K562 (cell line): Measurements from ENCODE around the gene BDKRB2. TPM values are rescaled to one million over a fixed set of nuclear protein-coding genes. Genes with fewer than 3 reads are reported as not detected.

Experiments used
- ATAC-seq: fragments of 200-7000 bp; cut with Tn5 transposase; 3 replicates; pipeline ENCODE4 v1.9.1; 2020; ENCODE audit warnings: moderate library complexity
- BruUV-seq: library from RNA; stranded (reverse); fragments of 400-500 nt; replicated peaks from 2 replicates; lab custom pipeline; 2021; lab: Mats Ljungman, UMichigan
- CTCF ChIA-PET: fragments of 300-600 bp; formaldehyde crosslinking; extraction: SDS; loops from one replicate; lab custom pipeline; 2021; ENCODE audit warnings: low intra/inter-chr PET ratio; lab: Yijun Ruan, JAX
- POLR2A ChIA-PET: fragments of 300-600, 350-650 bp; sonication (Branson Sonifier 250); formaldehyde crosslinking; extraction: SDS; loops from one replicate; lab custom pipeline; 2021; ENCODE audit warnings: antibody characterized with exemption, inconsistent platforms; lab: Yijun Ruan, JAX
- DNase-seq, 4 experiments: peaks; one replicate each; pipeline versions ENCODE4 v3.0.0 to v3.0.0-alpha.2; 2011 to 2018; ENCODE audit warnings: low spot score in 3 of 4, mixed read lengths in 3 of 4; ENCODE audit errors: extremely low read depth in 1 of 4
- FAIRE-seq: peaks from 2 replicates; lab custom pipeline; 2011; peaks lifted over from hg19 to GRCh38; lab: Jason Lieb, UNC
- H2AFZ ChIP-seq: 2 replicates; pipeline ENCODE4 v1.6.0; 2011; ENCODE audit warnings: low read depth, low read length, control low read depth, inconsistent platforms
- H3K27ac ChIP-seq: fragments of 200-600 bp; 3 replicates; pipeline ENCODE4 v1.8.0; 2011; ENCODE audit warnings: low read depth, mild to moderate bottlenecking, control low read depth, inconsistent platforms, low read length, moderate library complexity, mixed read lengths; ENCODE audit errors: extremely low read depth
- H3K27me3 ChIP-seq, 2 experiments: fragments of 300-600 bp in 1 of 2; 2 replicates in 1 of 2; 3 replicates in 1 of 2; pipeline versions ENCODE4 v1.6.0 to v1.8.0; 2011; ENCODE audit warnings: inconsistent platforms in 2 of 2, low read length in 2 of 2, mild to moderate bottlenecking in 1 of 2, mixed read lengths in 1 of 2, moderate library complexity in 1 of 2; ENCODE audit not compliant: control insufficient read depth in 2 of 2, insufficient read depth in 2 of 2
- H3K36me3 ChIP-seq: fragments of 300-600 bp; 3 replicates; pipeline ENCODE4 v1.8.0; 2011; ENCODE audit warnings: mild to moderate bottlenecking, low read length, inconsistent platforms; ENCODE audit not compliant: control insufficient read depth, insufficient read depth
- H3K4me1 ChIP-seq, 2 experiments: fragments of 200-600 bp in 1 of 2; replicated peaks in 1 of 2; 2 replicates in 1 of 2; 3 replicates in 1 of 2; pipeline versions ENCODE4 v1.5.1 to v1.8.0; 2011; ENCODE audit warnings: inconsistent platforms in 2 of 2, low read length in 2 of 2, mild to moderate bottlenecking in 1 of 2, mixed read lengths in 1 of 2, moderate library complexity in 1 of 2; ENCODE audit not compliant: control insufficient read depth in 2 of 2, insufficient read depth in 2 of 2
- H3K4me2 ChIP-seq: 2 replicates; pipeline ENCODE4 v1.6.1; 2011; ENCODE audit warnings: low read length, control low read depth, inconsistent platforms, mixed read lengths; ENCODE audit not compliant: insufficient read depth
- H3K4me3 ChIP-seq: fragments of 200-600 bp; sonication (generic), shearing (Covaris generic); 2 replicates; pipeline ENCODE4 v1.5.1; 2016; ENCODE audit warnings: control low read depth, inconsistent platforms
- H3K79me2 ChIP-seq: fragments of 200-600 bp; 3 replicates; pipeline ENCODE4 v1.8.0; 2011; ENCODE audit warnings: low read length, inconsistent platforms; ENCODE audit not compliant: control insufficient read depth, insufficient read depth
- H3K9ac ChIP-seq, 2 experiments: 2 replicates each; pipeline versions ENCODE4 v1.6.0 to v1.6.1; 2011; ENCODE audit warnings: low read depth in 2 of 2, low read length in 2 of 2, control low read depth in 1 of 2, inconsistent platforms in 1 of 2, mild to moderate bottlenecking in 1 of 2, mixed read lengths in 1 of 2; ENCODE audit not compliant: insufficient read depth in 1 of 2
- H3K9me1 ChIP-seq: one replicate; pipeline ENCODE4 v1.6.0; 2011; ENCODE audit warnings: inconsistent platforms, mild to moderate bottlenecking, low read length, moderate library complexity; ENCODE audit not compliant: control insufficient read depth, insufficient read depth
- H3K9me3 ChIP-seq: replicated peaks from 2 replicates; pipeline ENCODE4 v1.5.1; 2011; ENCODE audit warnings: low read depth, low read length, inconsistent platforms; ENCODE audit not compliant: control insufficient read depth, insufficient read depth
- H4K20me1 ChIP-seq: replicated peaks from 2 replicates; pipeline ENCODE4 v1.6.1; 2011; ENCODE audit warnings: low read length, inconsistent platforms, mixed read lengths; ENCODE audit not compliant: control insufficient read depth, insufficient read depth
- CEBPG ChIP-seq, 3 experiments: fragments of 200-800 bp in 1 of 3; sonication (Bioruptor generic) in 1 of 3; sonication (generic) in 1 of 3; formaldehyde crosslinking in 1 of 3; IDR thresholded peaks in 2 of 3; conservative IDR thresholded peaks in 1 of 3; 2 replicates each; pipeline versions ENCODE4 v1.6.1 to v1.8.0; 2016 to 2022; ENCODE audit warnings: missing compliant biosample characterization in 2 of 3, missing genetic modification characterization in 2 of 3, mild to moderate bottlenecking in 1 of 3, missing genetic modification reagents in 1 of 3
- CREB1 ChIP-seq, 2 experiments: sonication (generic) in 1 of 2; formaldehyde crosslinking in 1 of 2; IDR thresholded peaks; 2 replicates each; pipeline versions ENCODE4 v1.6.1 to v1.8.0; 2012 to 2022; ENCODE audit warnings: inconsistent platforms in 1 of 2, mild to moderate bottlenecking in 1 of 2, missing genetic modification reagents in 1 of 2, moderate library complexity in 1 of 2
- YBX1 ChIP-seq: fragments of 450-650 bp; IDR thresholded peaks from 2 replicates; pipeline ENCODE4 v1.7.1; 2016; ENCODE audit warnings: mild to moderate bottlenecking
- ZBED1 ChIP-seq: IDR thresholded peaks from 2 replicates; pipeline ENCODE4 v1.6.1; 2014
- ZNF449 ChIP-seq: fragments of 250-450 bp; sonication (Bioruptor Pico); IDR thresholded peaks from 2 replicates; pipeline ENCODE4 v1.8.0; 2022; ENCODE audit warnings: moderate library complexity, mild to moderate bottlenecking, inconsistent platforms
- WGBS: fragments of 100-300 bp; shearing (Covaris generic); methylation state at CpG from one replicate; pipeline ENCODE4 v1.1.6; 2016; ENCODE audit warnings: low coverage, mixed read lengths; ENCODE audit not compliant: insufficient coverage; ENCODE audit errors: missing lambda C conversion rate; 5-methylcytosine and 5-hydroxymethylcytosine counted together
- in situ Hi-C: fragments of 300-500 bp; cut with MboI; formaldehyde crosslinking; loops from 4 replicates; pipeline ENCODE4 v1.15.0; 2018; ENCODE audit warnings: inconsistent platforms, mixed read lengths
- intact Hi-C: fragments of 100-400 bp; cut with micrococcal nuclease; formaldehyde crosslinking; loops from 2 replicates; pipeline ENCODE4 v1.14.2; 2022
- polyA plus RNA-seq, 8 experiments: library from polyadenylated mRNA; depleted of rRNA in 4 of 8; stranded (reverse) in 5 of 8; unstranded in 3 of 8; fragments of >200 nt; fragmentation: Nextera tagmentation in 2 of 8; fragmentation: Illumina TruSeq in 1 of 8; extraction: Ambion mirVana in 2 of 8; extraction: Trizol in 1 of 8; gene quantifications; 2 replicates each; pipeline versions ENCODE4 v1.2.1 to v1.2.3, GENCODE V29; 2011 to 2014; ENCODE audit warnings: inconsistent platforms in 1 of 8, missing spikeins in 1 of 8
- total RNA-seq, 7 experiments: library from RNA; depleted of rRNA in 6 of 7; stranded (reverse); fragments of >200 nt in 6 of 7; fragmentation: Illumina TruSeq in 2 of 7; extraction: Trizol in 2 of 7; gene quantifications; 2 replicates each; pipeline versions ENCODE4 v1.2.1 to v1.2.3, GENCODE V29; 2011 to 2021; ENCODE audit warnings: low replicate concordance in 1 of 7

BDKRB2 gene
- total and polyA plus RNA-seq, 9 of the 15 experiments (the other 6 are each of a cell fraction or from before 2014, with no cell fraction given) = 0.02 TPM; not detected in 8

- Histone ChIP-seq H3K9ac (no peak overlapping the region), H3K4me1 (peaks cover 0 to 6% of the 10 kb centered on the region in 2 experiments; a peak in 1 of 5 replicates), H3K27me3 (peaks cover 5 to 50% of the 10 kb centered on the region in 2 experiments), H2AFZ (no peak overlapping the region), H3K4me3 (no peak overlapping the region), H3K36me3 (no peaks in the 10 kb centered on the region), H3K4me2 (no peak overlapping the region), H3K9me3 (no peaks in the 10 kb centered on the region), H3K27ac (no peak overlapping the region), H3K79me2 (no peaks in the 10 kb centered on the region), H3K9me1 (no peaks in the 10 kb centered on the region), H4K20me1 (no peaks in the 10 kb centered on the region; the same call in 1 of the 2 replicates)
- POLR2A ChIA-PET = no interaction called here
- FAIRE-seq (no peak), DNase-seq (no peak), ATAC-seq (no peak)
- TF ChIP-seq YBX1 (no peak), CREB1 (IDR thresholded peaks at IDR 0.05) (no peak), CREB1 (CRISPR knock-in tag; IDR thresholded peaks at IDR 0.05) (no peak)
- intact Hi-C loops (no loop called here), in situ Hi-C loops (no loop called here)
- 1% methylated on average over 10 of the region's 21 CpGs for WGBS
- CTCF ChIA-PET = no interaction called here
- BruUV-seq = no TSS peak
Observed at GRCh38 chr14:96205059-96205977, 679 bp downstream of the BDKRB2 start.

- no peaks in the 10 kb centered on the region for H3K79me2 ChIP-seq
- H3K36me3 ChIP-seq = no peaks in the 10 kb centered on the region
- ATAC-seq (no peak), DNase-seq (no peak), FAIRE-seq (no peak)
- H3K9me1 ChIP-seq = no peaks in the 10 kb centered on the region
- no peak overlapping the region for H3K4me2 ChIP-seq
- 0% methylated on average over 5 of the region's 6 CpGs for WGBS
- H3K4me1 ChIP-seq = peaks cover 0 to 6% of the 10 kb centered on the region in 2 experiments; a peak in 1 of 5 replicates
- no peak for TF ChIP-seq CEBPG (CRISPR knock-in tag; IDR thresholded peaks at IDR 0.05)
- TF ChIP-seq CEBPG (tag; conservative IDR thresholded peaks at IDR 0.05 in 1 of 2, IDR thresholded peaks at IDR 0.05 in 1 of 2) = no peak
- no peak for TF ChIP-seq ZNF449
- no peak for TF ChIP-seq ZBED1
- no peaks in the 10 kb centered on the region for H3K9me3 ChIP-seq
- intact Hi-C loops (no loop called here), in situ Hi-C loops (no loop called here)
- H3K9ac ChIP-seq = no peak overlapping the region
- no peak overlapping the region for H3K27ac ChIP-seq
- no peak overlapping the region for H3K4me3 ChIP-seq
- CTCF ChIA-PET = no interaction called here
- peaks cover 5 to 51% of the 10 kb centered on the region in 2 experiments for H3K27me3 ChIP-seq
- no peaks in the 10 kb centered on the region; the same call in 1 of the 2 replicates for H4K20me1 ChIP-seq
- POLR2A ChIA-PET = no interaction called here
- no peak overlapping the region for H2AFZ ChIP-seq
- no TSS peak for BruUV-seq
Observed at GRCh38 chr14:96205978-96206360, 1.3 kb downstream of the BDKRB2 start.
